CD8-positive, alpha-beta memory T cell (primary cell): ENCODE data around the gene RIMS1. TPM values are rescaled to one million over a fixed set of nuclear protein-coding genes. Genes with fewer than 3 reads are reported as not detected.

Source experiments
- CTCF ChIA-PET: fragments of 350-600 bp; sonication (Branson Sonifier 250); formaldehyde crosslinking; loops from one replicate; lab custom pipeline; 2021; ENCODE audit warnings: antibody characterized with exemption; lab: Charles Lee
- POLR2A ChIA-PET: fragments of 350-600 bp; sonication (Branson Sonifier 250); formaldehyde crosslinking; loops from one replicate; lab custom pipeline; 2021; ENCODE audit warnings: antibody characterized with exemption; lab: Charles Lee
- DNase-seq, 5 donors: peaks; one replicate each; pipeline versions ENCODE4 v3.0.0 to v3.0.0-alpha.2; 2020 to 2022; ENCODE audit warnings: mixed read lengths in 1 of 5
- H3K27ac ChIP-seq: one replicate; pipeline ENCODE4 v1.7.0; 2013; ENCODE audit warnings: low read depth, mild to moderate bottlenecking, low read length, moderate library complexity
- H3K27me3 ChIP-seq: 2 replicates; pipeline ENCODE4 v1.7.0; 2013; ENCODE audit warnings: low read length, mild to moderate bottlenecking; ENCODE audit not compliant: insufficient read depth, poor library complexity, severe bottlenecking
- H3K36me3 ChIP-seq: 2 replicates; pipeline ENCODE4 v1.7.0; 2013; ENCODE audit warnings: mild to moderate bottlenecking, low read length, moderate library complexity; ENCODE audit not compliant: insufficient read depth
- H3K4me1 ChIP-seq: 2 replicates; pipeline ENCODE4 v1.7.0; 2013; ENCODE audit warnings: mild to moderate bottlenecking, low read length, moderate library complexity; ENCODE audit not compliant: insufficient read depth
- H3K4me3 ChIP-seq: 2 replicates; pipeline ENCODE4 v1.7.0; 2013; ENCODE audit warnings: mild to moderate bottlenecking, low read length
- H3K9me3 ChIP-seq: 2 replicates; pipeline ENCODE4 v1.7.0; 2013; ENCODE audit warnings: mild to moderate bottlenecking, low read length
- H3K27ac Mint-ChIP-seq, 8 donors: one replicate each; pipeline ENCODE4 v1.8.0; 2020 to 2021; ENCODE audit warnings: mixed read lengths in 8 of 8, mild to moderate bottlenecking in 6 of 8, inconsistent platforms in 3 of 8, moderate library complexity in 3 of 8
- H3K27me3 Mint-ChIP-seq, 2 donors: one replicate each; pipeline ENCODE4 v1.8.0; 2020 to 2021; ENCODE audit warnings: mixed read lengths in 2 of 2, mild to moderate bottlenecking in 1 of 2, moderate library complexity in 1 of 2
- H3K36me3 Mint-ChIP-seq, 3 donors: one replicate each; pipeline ENCODE4 v1.8.0; 2020 to 2021; ENCODE audit warnings: mixed read lengths in 3 of 3, inconsistent platforms in 1 of 3, mild to moderate bottlenecking in 1 of 3
- H3K4me1 Mint-ChIP-seq, 3 donors: one replicate each; pipeline ENCODE4 v1.8.0; 2020 to 2021; ENCODE audit warnings: mixed read lengths in 3 of 3, inconsistent platforms in 1 of 3, mild to moderate bottlenecking in 1 of 3
- H3K4me3 Mint-ChIP-seq, 7 donors: one replicate each; pipeline ENCODE4 v1.8.0; 2020 to 2021; ENCODE audit warnings: mixed read lengths in 7 of 7, mild to moderate bottlenecking in 6 of 7, moderate library complexity in 4 of 7, inconsistent platforms in 2 of 7
- H3K9me3 Mint-ChIP-seq, 5 donors: one replicate each; pipeline ENCODE4 v1.8.0; 2020 to 2022; ENCODE audit warnings: mixed read lengths in 5 of 5, mild to moderate bottlenecking in 3 of 5, moderate library complexity in 2 of 5, inconsistent platforms in 1 of 5
- polyA plus RNA-seq: library from polyadenylated mRNA; unstranded; fragments of 300-500 nt; fragmentation: Illumina TruSeq; gene quantifications from one replicate; pipeline ENCODE4 v1.2.3, GENCODE V29; 2021
- total RNA-seq, 2 experiments: library from RNA; stranded (reverse); gene quantifications; one replicate each; pipeline ENCODE4 v1.2.3, GENCODE V29; 2021

Gene RIMS1
- total and polyA plus RNA-seq, 3 experiments from 2014 or later: not detected

DNA sequence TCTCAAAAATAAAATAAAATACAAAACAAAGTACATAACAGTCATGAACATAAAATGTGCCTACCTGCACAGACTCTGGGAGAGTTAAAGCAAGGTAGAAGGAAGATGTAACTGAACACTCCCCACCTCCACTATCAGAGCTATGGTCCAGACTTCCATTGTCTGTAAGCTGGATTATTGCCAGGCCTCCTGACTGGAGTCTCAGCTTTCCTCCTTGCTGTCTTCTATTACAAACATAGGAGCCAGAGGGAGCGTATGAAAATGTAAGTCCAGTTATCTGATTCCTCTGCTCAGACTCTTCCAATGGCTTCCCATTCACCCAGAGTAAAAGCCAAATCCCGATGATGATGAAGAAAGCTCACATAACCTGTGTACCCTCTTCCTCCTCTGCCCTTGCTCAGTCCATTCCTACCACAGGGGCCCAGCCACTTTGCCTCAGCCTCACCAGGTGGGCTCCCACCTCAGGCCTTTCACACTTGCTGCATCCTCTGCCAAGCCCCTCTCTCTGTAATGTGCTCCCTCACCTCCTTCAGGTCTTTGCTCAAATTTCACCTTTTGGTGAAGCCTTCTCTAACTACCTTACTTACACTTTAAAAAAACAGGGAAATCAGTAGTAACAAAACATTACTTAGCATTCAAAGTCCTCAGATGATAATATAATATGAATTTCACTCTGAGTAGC, 194.1 kb downstream of the RIMS1 start:
- POLR2A ChIA-PET: no interaction called here
- H3K9me3 Mint-ChIP-seq: peaks cover 0 to 4% (median 0%) of the 10 kb centered on the region in 5 donors

DNA sequence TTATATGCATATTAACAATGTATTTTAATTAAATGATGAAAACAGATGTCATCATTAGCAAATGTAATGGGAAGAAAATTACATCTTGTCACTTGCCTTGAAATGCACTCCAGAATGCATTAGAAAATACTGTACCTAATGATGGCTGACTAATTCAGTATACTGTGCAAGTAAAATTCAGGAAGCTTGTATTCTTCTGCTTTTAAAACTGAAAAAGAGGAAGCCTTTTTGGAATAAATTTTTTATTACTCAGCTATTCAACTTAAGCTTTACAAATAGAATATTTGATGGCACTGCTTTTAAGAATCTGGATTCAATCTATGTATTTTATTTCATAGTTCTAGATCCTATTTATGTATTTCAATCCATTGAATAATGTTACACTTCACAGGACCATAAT, 195.5 kb downstream of the RIMS1 start:
- H3K27me3 Mint-ChIP-seq: peaks cover 0 to 2% of the 10 kb centered on the region in 2 donors
- no peak overlapping the region for H3K4me3 Mint-ChIP-seq
- no peak overlapping the region for H3K27ac Mint-ChIP-seq
- Histone ChIP-seq H3K27me3 (no peaks in the 10 kb centered on the region), H3K27ac (no peak overlapping the region), H3K4me3 (no peak overlapping the region), H3K36me3 (no peaks in the 10 kb centered on the region), H3K9me3 (no peaks in the 10 kb centered on the region), H3K4me1 (no peaks in the 10 kb centered on the region)
- DNase-seq: no peak
- no peaks in the 10 kb centered on the region for H3K36me3 Mint-ChIP-seq
- CTCF ChIA-PET: no interaction called here
- H3K9me3 Mint-ChIP-seq: peaks cover 0 to 4% (median 0%) of the 10 kb centered on the region in 5 donors
- no peaks in the 10 kb centered on the region for H3K4me1 Mint-ChIP-seq
- POLR2A ChIA-PET: no interaction called here

More for the DNA sequence above, 194.1 kb downstream of the RIMS1 start:
- H3K27me3 ChIP-seq: no peaks in the 10 kb centered on the region
- no peak overlapping the region for H3K4me3 Mint-ChIP-seq
- H3K27me3 Mint-ChIP-seq: peaks cover 0 to 2% of the 10 kb centered on the region in 2 donors
- no peak overlapping the region for H3K27ac ChIP-seq
- H3K36me3 Mint-ChIP-seq: no peaks in the 10 kb centered on the region
- CTCF ChIA-PET: no interaction called here
- H3K36me3 ChIP-seq: no peaks in the 10 kb centered on the region
- no peaks in the 10 kb centered on the region for H3K4me1 ChIP-seq
- H3K27ac Mint-ChIP-seq: peak overlapping the region in 1 of 8 donors; percentile 34
- no peaks in the 10 kb centered on the region for H3K9me3 ChIP-seq
- no peak for DNase-seq
- no peaks in the 10 kb centered on the region for H3K4me1 Mint-ChIP-seq
- H3K4me3 ChIP-seq: no peak overlapping the region

DNA sequence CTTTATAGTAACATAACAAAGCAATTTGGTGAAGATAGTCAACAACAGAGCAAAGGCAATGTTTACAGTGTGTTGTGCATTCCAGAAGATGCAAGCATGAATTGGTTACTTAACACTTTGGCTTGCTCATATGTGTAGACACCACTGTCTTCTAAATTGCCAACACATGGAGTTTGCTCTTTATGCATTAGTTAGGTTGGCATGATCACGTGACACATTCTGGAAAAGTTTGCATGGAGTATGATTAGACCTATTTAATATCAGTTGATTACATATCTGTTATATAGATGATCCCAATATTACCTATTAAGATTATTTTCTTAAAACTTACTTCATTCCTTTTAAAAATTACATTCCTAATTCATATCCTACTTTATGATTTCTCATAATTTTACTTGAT, 197.6 kb downstream of the RIMS1 start:
- H3K27me3 ChIP-seq: no peaks in the 10 kb centered on the region
- Mint-ChIP-seq H3K27ac (no peak overlapping the region), H3K4me3 (no peak overlapping the region), H3K27me3 (peaks cover 0 to 2% of the 10 kb centered on the region in 2 donors), H3K4me1 (no peaks in the 10 kb centered on the region), H3K9me3 (peaks cover 0 to 4% (median 0%) of the 10 kb centered on the region in 5 donors), H3K36me3 (no peaks in the 10 kb centered on the region)
- H3K4me3 ChIP-seq: no peak overlapping the region
- POLR2A ChIA-PET: no interaction called here
- DNase-seq: no peak
- CTCF ChIA-PET: no interaction called here
- no peaks in the 10 kb centered on the region for H3K36me3 ChIP-seq
- no peak overlapping the region for H3K27ac ChIP-seq
- no peaks in the 10 kb centered on the region for H3K4me1 ChIP-seq
- no peaks in the 10 kb centered on the region for H3K9me3 ChIP-seq

DNA sequence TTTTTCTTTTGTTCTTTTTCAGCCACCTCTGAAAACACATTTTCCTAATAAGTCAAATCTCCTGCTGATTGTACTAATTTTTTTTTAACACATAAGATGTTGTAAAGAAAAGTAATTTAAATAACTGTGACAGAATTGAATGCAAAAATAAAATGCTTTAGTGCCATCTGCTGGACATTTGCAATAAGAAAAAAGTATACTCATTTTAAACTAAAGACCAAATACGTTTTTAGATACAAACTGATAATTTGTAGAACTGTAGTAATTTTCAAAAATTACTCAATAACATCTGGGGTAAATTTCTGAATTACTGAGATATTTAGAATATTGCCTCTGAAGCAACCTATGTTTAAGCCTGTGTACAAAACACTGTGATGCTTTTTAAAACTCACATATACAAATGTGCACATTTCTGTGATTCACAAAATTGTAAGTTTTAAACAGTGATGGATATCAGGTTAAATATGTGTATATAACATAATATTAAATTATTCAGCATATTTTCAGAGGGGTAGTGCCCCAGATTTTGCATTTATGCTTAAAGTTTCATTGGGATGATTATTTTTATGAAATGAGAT, 198.7 kb downstream of the RIMS1 start:
- ChIA-PET POLR2A (no interaction called here), CTCF (no interaction called here)
- no peaks in the 10 kb centered on the region for H3K4me1 Mint-ChIP-seq
- no peaks in the 10 kb centered on the region for H3K9me3 ChIP-seq
- no peaks in the 10 kb centered on the region for H3K27me3 ChIP-seq
- H3K9me3 Mint-ChIP-seq: peaks cover 0 to 4% (median 0%) of the 10 kb centered on the region in 5 donors
- no peak overlapping the region for H3K27ac Mint-ChIP-seq
- H3K27ac ChIP-seq: no peak overlapping the region
- H3K36me3 Mint-ChIP-seq: no peaks in the 10 kb centered on the region
- no peak overlapping the region for H3K4me3 ChIP-seq
- peaks cover 0 to 2% of the 10 kb centered on the region in 2 donors for H3K27me3 Mint-ChIP-seq
- H3K4me3 Mint-ChIP-seq: no peak overlapping the region
- H3K4me1 ChIP-seq: no peaks in the 10 kb centered on the region
- no peaks in the 10 kb centered on the region for H3K36me3 ChIP-seq
- DNase-seq: no peak

DNA sequence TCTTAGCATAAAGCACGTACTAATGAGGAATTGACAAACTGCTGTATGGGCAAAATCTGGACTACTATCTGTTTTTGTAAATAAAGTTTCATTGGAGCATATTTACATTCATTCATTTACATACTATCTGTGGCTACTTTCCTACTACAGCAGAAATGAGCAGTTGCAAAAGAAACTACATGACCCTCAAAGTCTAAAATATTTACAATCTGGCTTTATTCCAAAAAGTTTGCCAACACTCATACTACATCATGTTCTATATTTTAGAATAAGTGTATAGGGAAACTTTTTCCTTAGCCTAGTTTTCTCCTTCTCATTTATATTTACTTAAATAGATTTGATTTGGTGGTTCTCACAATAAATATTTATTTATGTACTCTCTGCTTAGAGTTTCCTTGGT, 208.2 kb downstream of the RIMS1 start:
- ChIA-PET CTCF (no interaction called here), POLR2A (no interaction called here)
- Histone ChIP-seq H3K27ac (no peak overlapping the region), H3K9me3 (no peaks in the 10 kb centered on the region), H3K27me3 (no peaks in the 10 kb centered on the region), H3K4me3 (no peak overlapping the region), H3K36me3 (no peaks in the 10 kb centered on the region), H3K4me1 (no peaks in the 10 kb centered on the region)
- Mint-ChIP-seq H3K27ac (no peak overlapping the region), H3K27me3 (no peaks in the 10 kb centered on the region), H3K36me3 (no peaks in the 10 kb centered on the region), H3K4me3 (no peak overlapping the region), H3K4me1 (no peaks in the 10 kb centered on the region), H3K9me3 (peaks cover 0 to 2% (median 0%) of the 10 kb centered on the region in 5 donors)
- DNase-seq: no peak

DNA sequence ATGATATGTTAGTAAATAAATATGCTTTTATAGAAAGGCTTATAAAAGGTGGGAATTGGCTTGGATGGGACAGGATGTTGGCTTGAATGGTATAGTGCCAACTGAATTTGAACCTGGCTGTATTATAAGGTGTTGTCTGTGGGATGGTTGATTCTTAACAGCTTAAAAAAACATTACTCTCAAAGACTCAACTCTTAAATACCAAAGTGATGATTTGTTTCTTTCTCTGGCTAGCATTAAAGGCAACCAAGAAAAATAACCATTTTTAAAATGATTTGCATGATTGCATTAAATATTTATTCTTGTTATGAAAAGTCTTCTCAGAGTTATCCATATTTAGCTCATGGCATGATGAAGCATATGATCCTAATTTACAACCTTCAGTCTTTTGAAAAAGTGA, 216.2 kb downstream of the RIMS1 start:
- Histone ChIP-seq H3K4me1 (no peaks in the 10 kb centered on the region), H3K27ac (no peak overlapping the region), H3K27me3 (no peaks in the 10 kb centered on the region), H3K36me3 (no peaks in the 10 kb centered on the region), H3K9me3 (no peaks in the 10 kb centered on the region), H3K4me3 (no peak overlapping the region)
- Mint-ChIP-seq H3K4me1 (no peaks in the 10 kb centered on the region), H3K4me3 (no peak overlapping the region), H3K36me3 (no peaks in the 10 kb centered on the region), H3K27me3 (no peaks in the 10 kb centered on the region), H3K9me3 (no peaks in the 10 kb centered on the region), H3K27ac (no peak overlapping the region)
- DNase-seq: no peak
- POLR2A ChIA-PET: no interaction called here
- CTCF ChIA-PET: no interaction called here

DNA sequence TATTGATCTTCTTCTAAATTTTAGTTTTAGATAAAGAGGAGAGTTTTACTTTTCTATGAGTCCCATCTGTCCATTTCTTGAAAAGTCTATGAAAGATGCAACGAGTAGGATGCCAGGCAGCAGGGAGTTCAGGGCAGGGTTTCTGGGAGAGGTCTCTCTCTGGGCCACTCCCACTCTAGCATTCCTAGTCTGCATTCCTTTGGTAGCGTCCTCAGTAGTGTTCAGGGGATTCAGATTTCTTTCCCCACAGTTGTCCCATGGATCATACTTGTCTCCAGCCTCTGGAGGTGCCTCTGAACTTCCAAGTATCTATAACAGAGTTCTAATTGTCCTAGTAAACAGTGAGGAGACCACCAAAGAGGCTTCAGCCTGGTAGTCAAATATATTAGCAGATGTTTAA, 225.3 kb downstream of the RIMS1 start:
- Histone ChIP-seq H3K9me3 (no peaks in the 10 kb centered on the region), H3K27me3 (no peaks in the 10 kb centered on the region), H3K4me3 (no peak overlapping the region), H3K27ac (no peak overlapping the region), H3K36me3 (no peaks in the 10 kb centered on the region), H3K4me1 (no peaks in the 10 kb centered on the region)
- Mint-ChIP-seq H3K27ac (no peak overlapping the region), H3K4me1 (no peaks in the 10 kb centered on the region), H3K36me3 (no peaks in the 10 kb centered on the region), H3K9me3 (peaks cover 0 to 7% (median 3%) of the 10 kb centered on the region in 5 donors), H3K27me3 (no peaks in the 10 kb centered on the region), H3K4me3 (no peak overlapping the region)
- POLR2A ChIA-PET: no interaction called here
- no peak for DNase-seq
- CTCF ChIA-PET: no interaction called here

DNA sequence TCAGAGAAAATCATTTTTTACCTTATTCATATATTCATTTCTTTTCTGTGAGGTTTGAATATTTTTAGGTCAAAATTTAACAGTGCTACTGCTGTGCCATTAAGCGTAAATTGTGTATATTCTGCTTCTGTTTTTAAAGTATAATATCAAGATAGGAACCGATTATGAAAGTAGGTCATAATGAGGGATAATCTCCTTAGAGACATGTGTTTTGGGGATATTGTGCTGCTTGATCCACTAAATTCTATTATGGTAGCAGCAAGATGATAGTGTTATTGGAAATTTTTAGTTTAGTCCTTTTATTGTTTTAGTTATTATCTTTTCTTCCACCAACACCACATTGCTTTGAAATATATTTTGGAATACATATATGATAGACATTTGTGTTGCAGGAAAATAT, 244.0 kb downstream of the RIMS1 start:
- Histone ChIP-seq H3K9me3 (no peaks in the 10 kb centered on the region), H3K4me3 (no peak overlapping the region), H3K27me3 (no peaks in the 10 kb centered on the region), H3K27ac (no peak overlapping the region), H3K4me1 (no peaks in the 10 kb centered on the region), H3K36me3 (no peaks in the 10 kb centered on the region)
- Mint-ChIP-seq H3K9me3 (peaks cover 0 to 5% (median 1%) of the 10 kb centered on the region in 5 donors), H3K36me3 (no peaks in the 10 kb centered on the region), H3K27ac (no peak overlapping the region), H3K4me1 (no peaks in the 10 kb centered on the region), H3K4me3 (no peak overlapping the region), H3K27me3 (no peaks in the 10 kb centered on the region)
- ChIA-PET POLR2A (no interaction called here), CTCF (no interaction called here)
- DNase-seq: no peak
